Jurkat, Clone E6-1 (cell line): ENCODE measurements around the gene ALDH6A1. TPM values are rescaled to one million over a fixed set of nuclear protein-coding genes. Genes with fewer than 3 reads are reported as not detected.
"Not testable (repeated sequence)": the region's sequence is repeated elsewhere in the genome, so short reads cannot be mapped to it uniquely, and the experiment has no call there.

Experiments used
- DNase-seq: peaks from one replicate; pipeline ENCODE4 v3.0.0-alpha.2; 2011; ENCODE audit warnings: low read depth, low spot score
- H3K4me3 ChIP-seq: 2 replicates; pipeline ENCODE4 v1.5.1; 2011; ENCODE audit warnings: mild to moderate bottlenecking, low read length, control low read depth, moderate library complexity
- polyA plus RNA-seq: library from polyadenylated mRNA; unstranded; fragments of >200 nt; gene quantifications from one replicate; pipeline ENCODE4 v1.2.1, GENCODE V29; 2012; ENCODE audit warnings: missing spikeins; ENCODE audit not compliant: insufficient read length, insufficient read depth

Gene ALDH6A1
- 12.0 TPM for polyA plus RNA-seq

DNA sequence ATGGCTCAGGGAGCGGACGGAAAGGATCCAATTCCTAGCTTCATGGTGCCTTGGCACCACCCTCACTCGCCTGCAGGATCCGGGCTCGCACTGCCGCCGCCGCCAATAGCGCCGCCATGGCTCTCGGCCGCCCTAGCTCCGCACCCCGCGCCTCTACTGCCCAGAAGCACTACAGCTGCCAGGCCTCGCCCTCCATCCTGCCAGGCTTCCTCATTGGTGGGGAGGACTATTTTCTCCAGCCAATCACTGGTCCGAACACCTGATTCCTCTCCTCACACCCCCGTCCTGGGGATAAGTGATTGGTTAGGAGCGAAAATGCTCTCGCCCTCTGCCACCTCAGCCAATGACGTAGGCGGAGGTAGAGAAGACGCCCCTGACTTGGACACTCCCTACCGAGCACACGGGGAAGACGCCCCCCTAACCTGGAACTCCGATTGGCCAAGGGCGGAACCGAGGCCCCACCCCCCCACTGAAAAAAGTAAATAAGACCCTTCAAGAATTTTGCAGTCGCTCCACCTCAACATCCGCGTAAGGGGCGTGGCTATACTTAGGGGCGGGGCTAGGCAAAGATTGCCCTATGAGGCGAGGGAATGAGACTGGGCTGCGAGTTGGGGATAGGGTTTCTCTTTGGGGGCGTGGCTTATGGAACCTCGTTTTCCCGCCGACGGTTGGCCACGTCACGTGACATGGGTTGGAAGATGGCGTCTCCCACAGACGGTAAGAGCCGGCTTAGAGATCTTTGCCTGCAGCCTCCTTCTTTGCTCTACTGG, at the start of gene ALDH6A1, which contains the start of gene LIN52:
TSS of gene ALDH6A1 (minus strand) at position 177 of the 770 bp plus-strand sequence. CDS start at position 118, 59 bp downstream.
TSS of gene LIN52 (plus strand) at position 680 of the 770 bp plus-strand sequence. CDS start at position 699, 19 bp downstream.
- peak within 1 kb of the TSS; percentile 96 for H3K4me3 ChIP-seq
- DNase-seq, result peak; percentile 100

- no peak overlapping the region for H3K4me3 ChIP-seq
- no peak for DNase-seq
Measured at GRCh38 chr14:74127634-74128033, 43.4 kb upstream of the ALDH6A1 start.

DNA sequence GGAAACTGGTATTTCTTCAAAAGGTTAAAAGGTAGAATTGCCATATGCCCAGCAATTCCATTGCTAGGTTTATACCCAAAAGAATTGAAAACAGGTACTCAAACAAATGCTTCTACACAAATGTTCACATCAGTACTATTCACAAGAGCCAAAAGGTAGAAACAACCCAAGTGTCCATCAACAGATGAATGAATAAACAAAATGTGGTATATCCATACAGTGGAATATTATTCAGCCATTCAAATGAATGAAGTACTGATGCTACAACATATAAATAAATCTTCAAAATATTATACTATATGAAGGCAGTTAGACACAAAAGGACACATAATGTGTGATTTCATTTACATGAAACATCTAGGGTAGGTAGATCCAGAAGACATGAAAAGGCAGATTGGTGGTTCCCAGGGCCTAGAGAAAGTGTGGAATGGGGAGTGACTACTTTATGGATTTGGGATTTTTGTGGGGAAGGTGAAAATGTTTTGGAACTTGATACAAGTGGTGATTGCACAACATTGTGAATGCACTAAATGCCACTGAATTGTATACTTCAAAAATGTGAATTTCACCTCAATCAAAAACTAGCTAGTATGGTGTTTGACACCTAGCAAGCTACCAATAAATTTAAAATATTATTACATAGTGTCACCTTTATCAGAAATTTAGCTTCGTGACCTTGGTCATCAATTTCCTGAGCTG, 42.2 kb upstream of the ALDH6A1 start:
- H3K4me3 ChIP-seq, result no peak overlapping the region

GRCh38 chr14:74125487-74125886, 41.2 kb upstream of the ALDH6A1 start:
- not testable (repeated sequence) for H3K4me3 ChIP-seq, DNase-seq

More for the DNA sequence above, 42.2 kb upstream of the ALDH6A1 start:
- DNase-seq, result no peak

- peak; percentile 53 for DNase-seq
- not testable (repeated sequence) for H3K4me3 ChIP-seq
Measured at GRCh38 chr14:74111395-74112216, 27.4 kb upstream of the ALDH6A1 start.

- no peak overlapping the region for H3K4me3 ChIP-seq
- DNase-seq, result no peak
Measured at GRCh38 chr14:74109369-74109768, 25.1 kb upstream of the ALDH6A1 start.

DNA sequence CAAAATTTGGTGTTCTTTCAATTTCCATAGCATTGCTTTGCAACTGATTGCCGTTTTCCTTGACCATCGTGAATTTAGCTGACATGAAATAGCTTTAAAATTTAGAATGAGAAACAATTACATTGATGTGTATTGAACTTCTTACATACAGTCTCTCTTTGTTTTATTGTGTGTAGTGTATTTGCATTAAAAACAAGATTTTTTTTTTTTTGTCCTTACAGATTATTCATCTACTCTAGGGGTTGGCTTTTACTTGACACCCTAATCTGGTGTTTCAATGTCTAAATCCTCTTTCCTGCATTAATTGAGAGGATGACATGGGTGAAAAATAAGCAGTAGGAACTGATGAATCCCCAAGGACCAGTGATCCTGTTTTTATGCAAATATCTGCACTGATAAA, 21.1 kb upstream of the ALDH6A1 start:
- DNase-seq, result no peak
- no peak overlapping the region for H3K4me3 ChIP-seq

GRCh38 chr14:74089251-74090020, 5.2 kb upstream of the ALDH6A1 start:
- H3K4me3 ChIP-seq, result no peak overlapping the region
- no peak for DNase-seq

GRCh38 chr14:74085828-74086227, 1.6 kb upstream of the ALDH6A1 start:
- DNase-seq, result no peak

GRCh38 chr14:74085047-74085637, 889 bp upstream of the ALDH6A1 start:
- DNase-seq, result no peak

More at GRCh38 chr14:74085828-74086227, 1.6 kb upstream of the ALDH6A1 start:
- H3K4me3 ChIP-seq, result peak overlapping the region; percentile 96

GRCh38 chr14:74083784-74084276, 423 bp downstream of the ALDH6A1 start:
- H3K4me3 ChIP-seq, result peak overlapping the region; percentile 96
- DNase-seq, result no peak

More at GRCh38 chr14:74085047-74085637, 889 bp upstream of the ALDH6A1 start:
- H3K4me3 ChIP-seq, result peak overlapping the region; percentile 96

DNA sequence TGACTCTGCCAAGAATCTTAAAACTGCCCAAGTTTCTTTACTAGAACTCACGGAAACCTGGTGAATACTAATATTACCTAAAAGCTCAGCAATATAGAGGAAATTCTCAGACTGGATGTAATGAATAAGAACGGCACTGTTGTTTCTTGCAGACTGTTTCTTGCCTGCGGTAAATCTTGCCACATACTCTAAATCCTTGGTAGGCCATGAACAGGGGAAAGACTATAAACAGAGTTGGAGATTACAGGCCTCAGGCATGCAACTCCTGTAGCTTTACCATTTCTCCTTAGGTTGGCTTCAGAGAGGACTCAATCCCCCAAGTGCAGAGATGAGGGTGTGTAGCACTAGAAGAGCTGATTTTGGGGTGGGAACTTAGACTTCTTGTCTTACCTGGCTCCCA, 1.1 kb downstream of the ALDH6A1 start:
- DNase-seq, result no peak
- no peak overlapping the region; the same call in 1 of the 2 replicates for H3K4me3 ChIP-seq

DNA sequence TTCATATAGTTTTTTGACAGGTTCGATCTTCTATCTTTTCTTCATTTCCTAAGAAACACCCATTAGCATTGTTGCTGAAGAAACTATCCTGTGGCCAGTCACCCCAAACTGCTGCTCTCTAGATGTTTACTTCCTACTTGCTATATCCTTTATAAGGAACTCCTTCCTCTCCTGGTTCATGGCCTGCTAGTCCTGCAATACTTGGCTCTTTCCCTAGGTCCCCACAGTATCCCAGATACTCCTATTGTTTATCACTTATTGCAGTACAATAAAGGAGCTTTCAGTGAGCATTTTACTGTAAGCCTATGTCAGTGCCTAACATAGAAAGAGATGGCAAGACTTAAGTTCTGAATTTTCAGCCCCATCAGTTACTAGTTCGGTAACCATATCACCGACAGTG, 2.8 kb downstream of the ALDH6A1 start:
- H3K4me3 ChIP-seq, result no peak overlapping the region
- no peak for DNase-seq

GRCh38 chr14:74080820-74081460, 3.3 kb downstream of the ALDH6A1 start:
- H3K4me3 ChIP-seq, result no peak overlapping the region
- no peak for DNase-seq

GRCh38 chr14:74077401-74077800, 6.9 kb downstream of the ALDH6A1 start:
- DNase-seq, result no peak
- H3K4me3 ChIP-seq, result no peak overlapping the region

DNA sequence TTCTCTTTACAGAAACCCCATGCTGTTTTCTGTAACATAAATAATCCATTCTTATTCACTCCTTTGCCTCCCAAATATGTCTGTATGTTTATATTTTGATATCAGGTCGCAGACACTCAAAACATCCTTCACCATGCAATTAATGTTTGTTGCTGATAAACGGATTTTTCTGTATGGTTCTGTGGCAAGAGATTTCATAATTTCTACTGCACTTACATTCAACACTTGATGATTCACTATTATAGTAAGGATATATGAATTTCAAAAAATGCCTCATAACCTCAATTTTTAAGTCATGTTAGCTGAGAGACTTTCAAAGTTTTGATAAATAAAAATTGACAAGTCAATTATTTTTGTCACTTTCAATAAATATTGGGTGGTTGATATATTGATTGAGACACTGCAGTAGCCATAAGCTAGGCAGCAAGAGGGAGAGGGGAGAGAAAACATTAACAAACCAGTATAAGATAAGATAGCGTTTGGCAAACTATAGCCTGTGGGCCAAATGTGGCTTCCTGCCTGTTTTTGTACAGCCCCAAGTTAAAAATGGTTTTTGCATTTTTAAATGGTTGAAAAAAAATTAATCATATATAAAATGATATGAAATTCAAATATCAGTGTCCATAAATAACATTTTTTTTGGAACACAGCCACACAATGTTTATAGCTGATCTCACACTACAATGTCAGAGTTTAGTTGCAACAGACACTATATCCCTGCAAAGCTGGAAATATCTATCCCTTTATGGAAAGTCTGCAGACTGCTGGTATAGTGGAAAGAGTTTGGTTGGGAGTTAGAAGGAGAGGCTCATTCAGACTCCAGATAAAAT, 18.3 kb downstream of the ALDH6A1 start:
- DNase-seq, result no peak
- H3K4me3 ChIP-seq, result no peak overlapping the region

- no peak for DNase-seq
- no peak overlapping the region for H3K4me3 ChIP-seq
Measured at GRCh38 chr14:74064883-74065282, 19.4 kb downstream of the ALDH6A1 start.
